GM21717 (cell line): ENCODE data around the gene HTT-AS.
"Not testable (repeated sequence)": the region's sequence is repeated elsewhere in the genome, so short reads cannot be mapped to it uniquely, and the experiment has no call there.

Experiments used
- ATAC-seq: cut with Tn5 transposase; IDR thresholded peaks from one replicate; pipeline ENCODE4 v1.9.1; 2021; ENCODE audit warnings: mild to moderate bottlenecking, moderate library complexity; ENCODE audit not compliant: unreplicated experiment

HTT-AS gene

GRCh38 chr4:3054169-3054759 lies 20.1 kb downstream of the HTT-AS start:
- no peak for ATAC-seq

DNA sequence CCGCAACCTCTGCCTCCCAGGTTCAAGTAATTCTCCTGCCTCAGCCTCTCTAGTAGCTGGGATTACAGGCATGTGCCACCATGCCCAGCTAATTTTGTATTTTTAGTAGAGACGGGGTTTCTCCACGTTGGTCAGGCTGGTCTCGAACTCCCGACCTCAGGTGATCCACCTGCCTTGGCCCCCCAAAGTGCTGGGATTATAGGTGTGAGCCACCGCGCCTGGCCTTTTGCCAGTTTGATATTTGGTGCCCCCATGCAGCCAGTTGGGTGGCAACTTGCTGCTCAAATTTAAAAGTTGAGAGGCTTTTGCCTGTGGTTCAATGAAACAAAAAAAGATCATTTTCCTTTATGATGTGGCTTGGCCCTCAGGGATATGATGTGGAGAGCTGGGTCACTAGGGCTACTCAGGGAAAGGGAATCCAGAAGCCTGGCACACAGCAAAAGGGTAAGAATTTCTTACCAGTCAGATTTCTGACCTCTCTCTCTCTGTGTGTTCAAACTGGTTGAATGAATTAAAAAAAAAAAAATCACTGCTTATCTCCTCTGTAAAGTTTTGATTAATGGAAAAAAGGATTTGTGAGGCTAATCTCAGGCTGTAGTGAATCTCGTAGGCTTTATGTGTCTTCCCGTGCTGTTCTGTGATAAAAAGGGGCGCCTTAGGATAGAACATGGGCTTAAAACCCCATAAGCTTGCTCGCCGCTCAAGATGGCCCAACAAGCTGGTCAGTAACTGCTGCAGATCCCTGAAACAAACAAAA lies 23.0 kb downstream of the HTT-AS start:
- not testable (repeated sequence) for ATAC-seq

- ATAC-seq, result peak; percentile 89
Observed at GRCh38 chr4:3047464-3048286, 26.7 kb downstream of the HTT-AS start.

GRCh38 chr4:3046623-3047022 lies 27.7 kb downstream of the HTT-AS start:
- ATAC-seq, result no peak

- no peak for ATAC-seq
Observed at GRCh38 chr4:3046162-3046561, 28.2 kb downstream of the HTT-AS start.

GRCh38 chr4:3044870-3045819 lies 29.2 kb downstream of the HTT-AS start:
- ATAC-seq, result no peak

DNA sequence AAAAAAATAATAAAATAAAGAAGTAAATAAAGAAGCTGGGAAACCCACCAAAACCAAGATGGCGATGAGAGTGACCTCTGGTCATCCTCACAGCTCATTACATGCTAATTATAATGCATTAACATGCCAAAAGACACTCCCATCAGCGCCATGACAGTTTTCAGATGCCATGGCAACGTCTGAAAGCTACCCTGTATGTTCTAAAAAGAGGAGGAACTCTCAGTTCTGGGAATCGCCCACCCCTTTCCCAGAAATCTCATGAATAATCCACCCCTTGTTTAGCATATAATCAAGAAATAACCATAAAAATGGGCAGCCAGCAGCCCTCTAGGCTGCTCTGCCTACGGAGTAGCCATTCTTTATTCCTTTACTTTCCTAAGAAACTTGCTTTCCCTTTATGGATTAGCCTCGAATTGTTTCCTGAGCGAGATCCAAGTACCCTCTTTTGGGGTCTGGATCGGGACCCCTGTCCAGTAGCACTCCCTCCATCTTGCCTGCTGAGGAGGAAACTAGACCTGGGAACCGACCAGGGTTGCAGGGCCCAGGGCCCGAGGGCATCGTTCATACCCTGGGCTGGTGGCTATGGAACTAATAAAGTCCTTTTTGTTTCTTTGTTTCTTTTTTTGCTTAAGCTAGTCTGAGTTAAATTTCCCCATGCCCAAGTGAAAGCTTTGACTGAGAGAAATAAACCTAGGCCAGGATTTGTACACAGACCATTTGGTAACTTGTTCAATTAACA lies 30.9 kb downstream of the HTT-AS start:
- no peak for ATAC-seq

DNA sequence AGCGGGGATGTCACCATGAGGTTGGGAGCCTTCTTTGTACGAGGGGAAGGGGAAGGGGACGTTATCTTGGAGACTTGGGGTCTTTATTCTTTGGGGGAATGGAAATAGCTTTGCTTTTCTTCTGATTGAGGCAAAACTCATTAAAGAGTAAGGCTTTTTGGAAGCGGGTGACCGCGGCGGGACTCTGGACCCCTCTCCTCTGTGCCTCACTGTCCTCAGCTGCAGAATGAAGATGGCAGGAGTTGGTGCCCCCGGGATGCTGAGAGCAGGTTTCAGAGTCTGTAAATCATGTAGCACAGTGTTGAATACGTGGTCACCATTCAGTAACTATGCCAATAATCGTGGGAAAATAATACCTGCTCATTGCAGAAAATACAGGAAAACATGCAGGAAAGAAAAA lies 32.1 kb downstream of the HTT-AS start:
- ATAC-seq, result no peak

- peak; percentile 34 for ATAC-seq
Observed at GRCh38 chr4:3041192-3042142, 32.9 kb downstream of the HTT-AS start.

DNA sequence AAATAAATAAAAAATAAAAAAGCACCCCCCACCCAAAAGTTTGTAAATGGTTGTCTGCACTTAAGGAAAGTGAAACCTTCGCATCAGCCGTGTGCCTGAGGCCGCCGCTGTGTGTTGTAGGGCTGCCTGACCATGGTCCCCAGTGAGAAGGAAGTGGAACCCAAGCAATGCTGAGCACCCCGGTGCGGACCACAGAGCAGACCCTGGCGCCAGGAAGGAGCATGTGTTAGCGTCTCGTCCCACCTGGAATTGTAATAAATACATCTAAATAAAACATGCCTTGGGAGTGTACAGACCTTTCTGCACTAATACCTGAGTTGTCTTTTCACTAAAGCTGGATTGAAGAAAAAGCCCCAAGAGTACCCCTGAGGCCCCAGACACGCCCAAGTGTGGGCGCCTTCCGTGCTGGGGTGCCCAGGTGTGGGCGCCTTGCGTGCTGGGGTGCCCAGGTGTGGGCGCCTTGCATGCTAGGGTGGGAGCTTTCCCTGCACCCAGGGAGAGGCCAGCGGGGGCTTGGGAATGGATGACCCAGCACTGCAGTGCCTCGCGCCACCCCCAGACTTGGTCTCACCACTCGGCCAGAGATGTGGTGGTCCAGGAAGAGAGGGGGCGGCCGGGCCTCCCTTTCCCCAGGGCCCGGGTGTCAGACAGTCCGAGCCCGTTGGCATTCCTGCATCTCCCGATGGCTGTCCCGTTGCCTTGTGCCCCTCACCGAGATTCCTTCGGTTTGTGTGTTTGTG lies 33.7 kb downstream of the HTT-AS start:
- peak; percentile 36 for ATAC-seq

DNA sequence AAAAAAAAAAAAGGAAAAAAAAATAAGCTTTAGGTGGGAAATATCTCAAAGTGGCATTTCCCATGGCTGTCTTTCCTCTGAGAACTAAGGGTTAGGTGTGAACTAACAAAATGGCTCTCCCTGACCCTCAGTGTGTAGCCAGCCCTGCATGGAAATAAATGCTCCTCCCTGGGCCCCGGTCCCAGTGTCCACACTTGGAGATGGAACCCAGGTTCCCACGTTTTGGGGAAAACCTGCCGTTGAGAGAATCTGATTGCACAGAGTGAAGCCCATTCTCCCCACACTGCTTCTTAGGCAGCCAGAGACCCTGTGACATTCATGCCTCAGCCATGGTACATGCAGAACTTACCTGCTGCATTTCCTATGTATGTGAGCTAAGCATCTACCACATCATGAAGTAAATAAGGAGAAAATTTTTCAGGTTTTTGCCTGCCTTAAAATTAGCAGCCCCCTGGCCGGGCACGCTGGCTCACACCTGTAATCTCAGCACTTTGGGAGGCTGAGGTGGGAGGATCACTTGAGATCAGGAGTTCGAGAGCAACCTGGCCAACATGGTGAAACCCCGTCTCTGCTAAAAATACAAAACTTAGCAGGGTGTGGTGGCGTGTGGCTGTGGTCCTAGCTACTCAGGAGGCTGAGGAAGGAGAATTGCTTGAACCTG lies 34.5 kb downstream of the HTT-AS start:
- no peak for ATAC-seq

DNA sequence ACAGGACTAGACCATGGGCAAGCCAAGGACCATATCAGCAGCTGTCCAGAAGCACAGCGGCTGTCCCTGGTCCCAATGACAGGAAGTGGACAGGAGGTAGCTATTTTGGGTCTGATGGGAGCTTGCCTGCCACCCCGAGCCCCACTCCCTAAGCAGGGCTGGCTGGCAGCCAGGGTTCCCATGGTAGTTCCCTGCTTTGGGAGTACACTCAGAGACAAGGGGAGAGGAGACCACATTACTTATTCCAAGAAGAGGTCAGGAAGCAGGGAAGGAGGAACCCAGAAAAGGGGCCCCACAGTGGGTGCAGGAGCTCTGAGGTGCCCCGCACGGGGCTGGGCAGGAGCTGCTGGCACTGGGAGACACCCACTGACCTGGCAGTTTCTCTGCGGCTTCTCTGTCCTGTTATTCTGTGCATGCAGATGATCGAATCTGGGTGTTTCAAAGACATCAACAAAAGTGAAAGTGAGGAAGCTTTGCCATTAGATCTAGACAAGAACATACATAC lies 36.3 kb downstream of the HTT-AS start:
- no peak for ATAC-seq

DNA sequence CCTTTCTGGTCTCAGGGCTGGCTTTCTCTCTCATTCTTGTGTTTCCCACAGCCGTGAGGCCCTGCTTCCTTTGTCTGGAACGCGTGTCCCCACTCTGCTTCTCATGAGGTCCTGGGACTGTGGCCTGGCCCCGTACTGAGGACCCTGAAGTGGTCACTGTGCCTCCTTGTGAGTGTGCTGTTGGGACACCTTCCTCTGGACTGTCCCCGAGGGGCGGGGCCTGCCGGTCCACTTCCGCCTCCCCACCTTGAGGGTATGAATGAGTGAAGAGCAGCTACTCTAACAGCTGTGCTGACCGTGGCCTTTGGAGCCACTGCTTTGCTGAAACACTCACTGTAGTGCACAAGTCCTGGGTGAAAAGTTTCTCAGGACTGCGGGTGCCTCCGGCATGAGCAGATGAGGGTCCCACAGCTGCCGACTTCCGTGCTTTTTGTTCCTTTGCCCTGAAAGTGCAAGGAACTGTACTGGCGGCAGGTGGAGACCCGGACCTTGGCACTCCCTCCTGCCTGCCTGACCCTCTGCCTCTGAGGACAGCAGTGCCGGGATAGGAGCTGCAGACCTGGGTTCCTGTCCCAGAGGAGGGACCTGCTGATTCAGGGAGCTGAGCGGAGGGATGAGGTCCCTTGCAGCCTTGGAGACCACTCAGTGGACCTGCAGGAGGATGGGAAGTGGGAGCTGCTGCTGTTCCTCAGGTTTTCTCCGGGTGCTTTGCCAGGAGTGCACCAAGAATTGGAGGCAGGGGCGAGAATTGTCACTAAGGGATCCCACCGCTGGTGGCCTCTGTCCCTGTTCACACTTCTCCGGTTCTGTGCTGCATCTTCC lies 38.0 kb downstream of the HTT-AS start:
- ATAC-seq, result no peak

DNA sequence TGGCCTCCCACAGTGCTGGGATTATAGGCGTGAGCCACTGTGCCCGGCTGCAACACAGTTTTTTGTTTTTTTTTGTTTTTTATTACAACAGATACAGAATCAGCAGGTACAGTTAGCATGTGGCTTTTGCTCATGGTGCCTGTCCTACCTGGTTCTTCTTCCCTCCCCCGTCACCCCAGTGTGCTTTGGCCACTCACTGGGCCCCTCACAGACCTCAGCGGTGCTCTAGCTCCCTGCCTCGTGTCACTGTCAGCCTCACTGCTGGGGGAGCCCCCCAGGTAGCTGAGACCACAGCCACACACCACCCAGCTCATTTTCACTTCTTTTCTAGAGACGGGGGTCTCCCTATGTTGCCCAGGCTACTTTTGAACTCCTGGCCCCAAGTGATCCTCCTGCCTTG lies 38.7 kb downstream of the HTT-AS start:
- ATAC-seq, result no peak

GRCh38 chr4:3035249-3035648 lies 39.1 kb downstream of the HTT-AS start:
- no peak for ATAC-seq

DNA sequence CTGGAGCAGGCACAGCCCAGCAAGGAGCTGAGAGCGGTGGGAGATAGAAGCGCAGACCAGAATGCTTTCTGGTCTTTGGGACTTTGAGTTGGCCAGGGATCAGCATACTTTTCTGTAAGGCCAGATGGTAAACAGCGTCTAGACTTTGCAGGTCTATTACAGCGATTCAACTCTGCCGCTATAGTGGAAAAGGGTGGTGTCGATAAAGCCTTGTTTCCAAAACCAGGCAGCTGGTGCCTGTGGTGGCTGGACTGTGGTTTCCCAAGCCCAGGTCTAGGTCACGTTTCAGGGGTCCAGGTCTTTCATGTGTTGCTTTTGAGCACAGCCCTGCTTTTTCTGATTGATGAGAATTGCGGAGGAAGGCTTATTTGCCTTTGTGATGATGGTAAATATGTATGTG lies 40.1 kb downstream of the HTT-AS start:
- no peak for ATAC-seq
